ENCODE data around the gene DHRS12.

The DHRS12 gene

GRCh38 chr13:51747438-51748434 is 56.2 kb downstream of the DHRS12 start:
- no peak for DNase-seq

GRCh38 chr13:51746802-51747201 is 57.2 kb downstream of the DHRS12 start:
- DNase-seq, result no peak

- no peak for DNase-seq
These were observed 58.7 kb downstream of the DHRS12 start for GRCh38 chr13:51745243-51745642.

- DNase-seq, result no peak
These were observed 61.4 kb downstream of the DHRS12 start for GRCh38 chr13:51742611-51743010.

GRCh38 chr13:51742031-51742430 is 61.9 kb downstream of the DHRS12 start:
- DNase-seq, result no peak

- DNase-seq, result peak; percentile 50
These were observed 63.3 kb downstream of the DHRS12 start for GRCh38 chr13:51740698-51741097.

GRCh38 chr13:51739027-51739764 is 64.8 kb downstream of the DHRS12 start:
- DNase-seq, result no peak

GRCh38 chr13:51738226-51738905 is 65.6 kb downstream of the DHRS12 start:
- no peak for DNase-seq

- DNase-seq, result no peak
These were observed 66.4 kb downstream of the DHRS12 start for GRCh38 chr13:51737609-51738008.

- DNase-seq, result peak; percentile 62
These were observed 69.2 kb downstream of the DHRS12 start for GRCh38 chr13:51734786-51735185.

GRCh38 chr13:51733374-51734298 is 70.3 kb downstream of the DHRS12 start:
- DNase-seq, result peak; percentile 31

- peak; percentile 51 for DNase-seq
These were observed 72.2 kb downstream of the DHRS12 start for GRCh38 chr13:51731759-51732158.

- no peak for DNase-seq
These were observed 73.0 kb downstream of the DHRS12 start for GRCh38 chr13:51730927-51731326.

- peak; percentile 90 for DNase-seq
These were observed 74.0 kb downstream of the DHRS12 start for GRCh38 chr13:51729866-51730553.

GRCh38 chr13:51728972-51729371 is 75.0 kb downstream of the DHRS12 start:
- peak; percentile 83 for DNase-seq

- DNase-seq, result no peak
These were observed 75.7 kb downstream of the DHRS12 start for GRCh38 chr13:51728275-51728673.

GRCh38 chr13:51727634-51728274 is 76.2 kb downstream of the DHRS12 start:
- DNase-seq, result no peak

GRCh38 chr13:51726446-51727193 is 77.3 kb downstream of the DHRS12 start:
- DNase-seq, result peak; percentile 54

GRCh38 chr13:51724721-51725120 is 79.2 kb downstream of the DHRS12 start:
- DNase-seq, result no peak

- no peak for DNase-seq
These were observed 80.4 kb downstream of the DHRS12 start for GRCh38 chr13:51723529-51723928.
